Lower leg skin (tissue), 3 donors: ENCODE results near the gene ST3GAL4.

Experiments
- POLR2A ChIP-seq, 2 donors: fragments of 450-650 bp; IDR thresholded peaks; one replicate each; pipeline ENCODE4 v1.6.1; 2016 to 2017; ENCODE audit warnings: antibody characterized with exemption in 2 of 2, mild to moderate bottlenecking in 1 of 2, moderate library complexity in 1 of 2
- TF ChIP-seq, protein P1 (sequence below), 3 donors: fragments of 450-650 bp; IDR thresholded peaks; one replicate each; pipeline ENCODE4 v1.5.1; 2016; ENCODE audit warnings: antibody characterized with exemption in 3 of 3, mild to moderate bottlenecking in 3 of 3, moderate library complexity in 2 of 3

DNA sequence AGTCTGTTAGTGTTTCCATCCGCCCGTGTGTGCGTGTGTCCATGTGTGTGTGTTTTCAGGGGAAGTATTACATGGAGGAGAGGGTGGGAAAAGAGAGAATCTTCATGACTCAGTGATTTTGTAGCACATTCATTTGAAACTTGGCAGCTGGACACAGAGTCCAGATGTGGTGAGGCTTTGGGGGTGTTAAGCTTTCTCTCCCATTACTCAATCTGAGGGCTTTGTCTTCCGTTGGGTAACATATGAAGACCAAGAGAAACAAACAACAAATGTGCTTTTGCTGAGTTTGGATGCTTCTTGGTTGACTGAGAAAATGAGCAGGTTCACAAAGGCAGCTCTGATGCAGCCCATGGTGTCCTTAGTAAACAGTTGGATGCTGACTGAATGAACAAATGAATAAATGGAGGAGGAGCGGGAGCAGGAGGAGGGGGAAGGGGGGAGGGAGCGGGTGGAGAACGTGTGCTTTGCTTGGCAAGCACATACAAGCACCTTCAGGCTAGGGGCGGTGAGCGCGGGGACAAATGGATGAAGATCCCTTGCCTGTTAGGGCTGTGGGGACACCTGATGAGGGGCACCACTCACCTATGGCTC lies 104.3 kb downstream of the ST3GAL4 start:
- TF ChIP-seq POLR2A (IDR thresholded peaks at IDR 0.05): no peak
- TF ChIP-seq, protein P1, sequence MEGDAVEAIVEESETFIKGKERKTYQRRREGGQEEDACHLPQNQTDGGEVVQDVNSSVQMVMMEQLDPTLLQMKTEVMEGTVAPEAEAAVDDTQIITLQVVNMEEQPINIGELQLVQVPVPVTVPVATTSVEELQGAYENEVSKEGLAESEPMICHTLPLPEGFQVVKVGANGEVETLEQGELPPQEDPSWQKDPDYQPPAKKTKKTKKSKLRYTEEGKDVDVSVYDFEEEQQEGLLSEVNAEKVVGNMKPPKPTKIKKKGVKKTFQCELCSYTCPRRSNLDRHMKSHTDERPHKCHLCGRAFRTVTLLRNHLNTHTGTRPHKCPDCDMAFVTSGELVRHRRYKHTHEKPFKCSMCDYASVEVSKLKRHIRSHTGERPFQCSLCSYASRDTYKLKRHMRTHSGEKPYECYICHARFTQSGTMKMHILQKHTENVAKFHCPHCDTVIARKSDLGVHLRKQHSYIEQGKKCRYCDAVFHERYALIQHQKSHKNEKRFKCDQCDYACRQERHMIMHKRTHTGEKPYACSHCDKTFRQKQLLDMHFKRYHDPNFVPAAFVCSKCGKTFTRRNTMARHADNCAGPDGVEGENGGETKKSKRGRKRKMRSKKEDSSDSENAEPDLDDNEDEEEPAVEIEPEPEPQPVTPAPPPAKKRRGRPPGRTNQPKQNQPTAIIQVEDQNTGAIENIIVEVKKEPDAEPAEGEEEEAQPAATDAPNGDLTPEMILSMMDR (IDR thresholded peaks at IDR 0.05): no peak
